DMS 273 (cell line): ENCODE results near the gene PELI1.

Experiments
- DNase-seq: peaks from one replicate; lab custom pipeline; 2025; ENCODE audit not compliant: unreplicated experiment; lab: John Stamatoyannopoulos, UW

Gene PELI1

GRCh38 chr2:64144057-64145013, at the start of gene PELI1:
TSS of gene PELI1 (minus strand) at chr2:64144420. CDS start at chr2:64108310, 36,110 bp downstream.
- DNase-seq = peak; percentile 98

- no peak for DNase-seq
These were observed 49.3 kb upstream of the PELI1 start for GRCh38 chr2:64193491-64193890.

GRCh38 chr2:64192664-64193105, 48.5 kb upstream of the PELI1 start:
- DNase-seq = no peak

- no peak for DNase-seq
These were observed 47.9 kb upstream of the PELI1 start for GRCh38 chr2:64192125-64192479.

GRCh38 chr2:64189586-64189985, 45.4 kb upstream of the PELI1 start:
- no peak for DNase-seq

GRCh38 chr2:64189167-64189566, 44.9 kb upstream of the PELI1 start:
- no peak for DNase-seq

GRCh38 chr2:64186699-64187605, 42.7 kb upstream of the PELI1 start:
- no peak for DNase-seq

GRCh38 chr2:64179582-64180321, 35.5 kb upstream of the PELI1 start:
- DNase-seq = no peak

GRCh38 chr2:64177315-64177714, 33.1 kb upstream of the PELI1 start:
- DNase-seq = no peak

- no peak for DNase-seq
These were observed 31.4 kb upstream of the PELI1 start for GRCh38 chr2:64175419-64176197.

GRCh38 chr2:64173156-64174135, 29.2 kb upstream of the PELI1 start:
- DNase-seq = no peak

- DNase-seq = no peak
These were observed 24.5 kb upstream of the PELI1 start for GRCh38 chr2:64168756-64169155.

GRCh38 chr2:64168201-64168600, 24.0 kb upstream of the PELI1 start:
- DNase-seq = no peak

GRCh38 chr2:64166637-64167420, 22.6 kb upstream of the PELI1 start:
- no peak for DNase-seq

GRCh38 chr2:64166212-64166611, 22.0 kb upstream of the PELI1 start:
- no peak for DNase-seq

- no peak for DNase-seq
These were observed 21.5 kb upstream of the PELI1 start for GRCh38 chr2:64165706-64166105.

GRCh38 chr2:64164629-64165028, 20.4 kb upstream of the PELI1 start:
- no peak for DNase-seq

- no peak for DNase-seq
These were observed 18.3 kb upstream of the PELI1 start for GRCh38 chr2:64162516-64162915.
